Stimulated activated CD8-positive, alpha-beta memory T cell treated with anti-CD3 and anti-CD28 coated beads, Interleukin-4, amount 100 ng/mL, for 24 hours (primary cell): ENCODE measurements around the gene TAF1D.
"Not testable (repeated sequence)": the region's sequence is repeated elsewhere in the genome, so short reads cannot be mapped to it uniquely, and the experiment has no call there.

Source experiments
- DNase-seq: peaks from one replicate; pipeline ENCODE4 v3.0.0-alpha.2; 2020; ENCODE audit warnings: low read depth

Gene TAF1D

GRCh38 chr11:93747122-93747521 lies 5.8 kb upstream of the TAF1D start:
- DNase-seq: no peak

GRCh38 chr11:93746101-93746500 lies 4.8 kb upstream of the TAF1D start:
- DNase-seq: no peak

- not testable (repeated sequence) for DNase-seq
These were observed 3.9 kb upstream of the TAF1D start for GRCh38 chr11:93745005-93745755.

GRCh38 chr11:93744669-93745004 lies 3.3 kb upstream of the TAF1D start:
- DNase-seq: no peak

- DNase-seq: no peak
These were observed 2.0 kb upstream of the TAF1D start for GRCh38 chr11:93743291-93743690.

- DNase-seq: no peak
These were observed 559 bp upstream of the TAF1D start for GRCh38 chr11:93741882-93742226.

- DNase-seq: peak; percentile 38
These were observed 583 bp downstream of the TAF1D start for GRCh38 chr11:93740730-93741093.

- peak; percentile 22 for DNase-seq
These were observed 1.1 kb downstream of the TAF1D start for GRCh38 chr11:93740031-93740729.

- DNase-seq: no peak
These were observed 2.6 kb downstream of the TAF1D start for GRCh38 chr11:93738647-93739081.

- no peak for DNase-seq
These were observed 3.2 kb downstream of the TAF1D start for GRCh38 chr11:93737904-93738612.

- no peak for DNase-seq
These were observed 5.2 kb downstream of the TAF1D start for GRCh38 chr11:93736129-93736528.

GRCh38 chr11:93735627-93736026 lies 5.7 kb downstream of the TAF1D start:
- no peak for DNase-seq

GRCh38 chr11:93734427-93735222 lies 6.7 kb downstream of the TAF1D start:
- no peak for DNase-seq

GRCh38 chr11:93733474-93733873 lies 7.8 kb downstream of the TAF1D start:
- no peak for DNase-seq

GRCh38 chr11:93732237-93732892 lies 8.9 kb downstream of the TAF1D start:
- DNase-seq: no peak

- DNase-seq: no peak
These were observed 10.9 kb downstream of the TAF1D start for GRCh38 chr11:93730108-93731107.

- no peak for DNase-seq
These were observed 12.1 kb downstream of the TAF1D start for GRCh38 chr11:93729129-93729616.

- DNase-seq: no peak
These were observed 12.5 kb downstream of the TAF1D start for GRCh38 chr11:93728792-93729128.

- no peak for DNase-seq
These were observed 13.1 kb downstream of the TAF1D start for GRCh38 chr11:93727985-93728791.

- DNase-seq: no peak
These were observed 17.2 kb downstream of the TAF1D start for GRCh38 chr11:93724089-93724488.
